Measurements from ENCODE around the gene DAGLA. TPM values are rescaled to one million over a fixed set of nuclear protein-coding genes. Genes with fewer than 3 reads are reported as not detected.
A peak's percentile ranks its signal among the peaks of the same experiment; 100 is the strongest.

DAGLA gene
- total and polyA plus RNA-seq, 2 of the 13 experiments (the other 11 are each of a cell fraction or from before 2014, with no cell fraction given): 2.6 to 3.9 TPM

DNA sequence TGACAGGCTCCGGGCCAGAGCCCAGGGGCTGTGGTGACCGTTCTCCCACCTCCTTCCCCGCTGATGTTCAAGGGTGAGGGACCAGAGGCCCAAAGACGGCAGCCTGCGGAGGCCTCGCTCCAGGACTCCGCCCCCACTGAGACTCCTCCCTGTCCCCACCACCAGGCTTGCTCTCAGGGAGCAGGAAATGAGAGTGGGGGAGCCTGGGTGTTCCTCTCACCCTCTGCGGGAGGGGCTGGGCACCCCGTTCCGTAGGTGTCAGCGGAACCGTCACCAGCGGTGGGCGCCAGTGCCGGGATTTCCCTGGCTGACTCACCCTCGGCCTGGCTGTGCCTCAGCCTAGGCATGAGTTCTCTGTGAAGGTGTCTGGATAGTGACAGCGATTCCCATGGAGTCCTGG is 15.7 kb downstream of the DAGLA start (continued):
- TF ChIP-seq ZNF616 (CRISPR knock-in tag; IDR thresholded peaks at IDR 0.05; ENCODE audit: low read depth) (no peak), CBX5 (CRISPR knock-in tag; IDR thresholded peaks at IDR 0.05; ENCODE audit: borderline replicate concordance) (no peak), ZNF460 (CRISPR knock-in tag; IDR thresholded peaks at IDR 0.05; ENCODE audit: borderline replicate concordance) (no peak), ZNF20 (CRISPR knock-in tag; IDR thresholded peaks at IDR 0.05) (no peak), FOSL2 (CRISPR knock-in tag; IDR thresholded peaks at IDR 0.05) (peak; percentile 58; the same call in 1 of the 2 replicates), ELF1 (CRISPR knock-in tag; IDR thresholded peaks at IDR 0.05) (no peak), ZNF549 (CRISPR knock-in tag; IDR thresholded peaks at IDR 0.05) (no peak), ZNF552 (CRISPR knock-in tag; IDR thresholded peaks at IDR 0.05; ENCODE audit: borderline replicate concordance) (no peak), SATB2 (CRISPR knock-in tag; IDR thresholded peaks at IDR 0.05) (no peak), AGO2 (optimal IDR thresholded peaks at IDR 0.05; ENCODE audit: low read depth, low read length) (no peak), ZNF234 (CRISPR knock-in tag; conservative IDR thresholded peaks at IDR 0.05) (no peak), ZNF878 (CRISPR knock-in tag; IDR thresholded peaks at IDR 0.05) (no peak), ZNF788 (CRISPR knock-in tag; IDR thresholded peaks at IDR 0.05; ENCODE audit: borderline replicate concordance) (no peak), KDM5B (CRISPR knock-in tag; IDR thresholded peaks at IDR 0.05; ENCODE audit: borderline replicate concordance) (0 out of 2 replicates have a peak, but pooled peaks have one; percentile 38), NFYC (CRISPR knock-in tag; IDR thresholded peaks at IDR 0.05) (no peak), TBX3 (IDR thresholded peaks at IDR 0.05; ENCODE audit: borderline replicate concordance) (no peak)
- TF ChIP-seq, protein P1, sequence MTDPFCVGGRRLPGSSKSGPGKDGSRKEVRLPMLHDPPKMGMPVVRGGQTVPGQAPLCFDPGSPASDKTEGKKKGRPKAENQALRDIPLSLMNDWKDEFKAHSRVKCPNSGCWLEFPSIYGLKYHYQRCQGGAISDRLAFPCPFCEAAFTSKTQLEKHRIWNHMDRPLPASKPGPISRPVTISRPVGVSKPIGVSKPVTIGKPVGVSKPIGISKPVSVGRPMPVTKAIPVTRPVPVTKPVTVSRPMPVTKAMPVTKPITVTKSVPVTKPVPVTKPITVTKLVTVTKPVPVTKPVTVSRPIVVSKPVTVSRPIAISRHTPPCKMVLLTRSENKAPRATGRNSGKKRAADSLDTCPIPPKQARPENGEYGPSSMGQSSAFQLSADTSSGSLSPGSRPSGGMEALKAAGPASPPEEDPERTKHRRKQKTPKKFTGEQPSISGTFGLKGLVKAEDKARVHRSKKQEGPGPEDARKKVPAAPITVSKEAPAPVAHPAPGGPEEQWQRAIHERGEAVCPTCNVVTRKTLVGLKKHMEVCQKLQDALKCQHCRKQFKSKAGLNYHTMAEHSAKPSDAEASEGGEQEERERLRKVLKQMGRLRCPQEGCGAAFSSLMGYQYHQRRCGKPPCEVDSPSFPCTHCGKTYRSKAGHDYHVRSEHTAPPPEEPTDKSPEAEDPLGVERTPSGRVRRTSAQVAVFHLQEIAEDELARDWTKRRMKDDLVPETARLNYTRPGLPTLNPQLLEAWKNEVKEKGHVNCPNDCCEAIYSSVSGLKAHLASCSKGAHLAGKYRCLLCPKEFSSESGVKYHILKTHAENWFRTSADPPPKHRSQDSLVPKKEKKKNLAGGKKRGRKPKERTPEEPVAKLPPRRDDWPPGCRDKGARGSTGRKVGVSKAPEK (CRISPR knock-in tag; IDR thresholded peaks at IDR 0.05; ENCODE audit: borderline replicate concordance): no peak
- TF ChIP-seq, protein P2, sequence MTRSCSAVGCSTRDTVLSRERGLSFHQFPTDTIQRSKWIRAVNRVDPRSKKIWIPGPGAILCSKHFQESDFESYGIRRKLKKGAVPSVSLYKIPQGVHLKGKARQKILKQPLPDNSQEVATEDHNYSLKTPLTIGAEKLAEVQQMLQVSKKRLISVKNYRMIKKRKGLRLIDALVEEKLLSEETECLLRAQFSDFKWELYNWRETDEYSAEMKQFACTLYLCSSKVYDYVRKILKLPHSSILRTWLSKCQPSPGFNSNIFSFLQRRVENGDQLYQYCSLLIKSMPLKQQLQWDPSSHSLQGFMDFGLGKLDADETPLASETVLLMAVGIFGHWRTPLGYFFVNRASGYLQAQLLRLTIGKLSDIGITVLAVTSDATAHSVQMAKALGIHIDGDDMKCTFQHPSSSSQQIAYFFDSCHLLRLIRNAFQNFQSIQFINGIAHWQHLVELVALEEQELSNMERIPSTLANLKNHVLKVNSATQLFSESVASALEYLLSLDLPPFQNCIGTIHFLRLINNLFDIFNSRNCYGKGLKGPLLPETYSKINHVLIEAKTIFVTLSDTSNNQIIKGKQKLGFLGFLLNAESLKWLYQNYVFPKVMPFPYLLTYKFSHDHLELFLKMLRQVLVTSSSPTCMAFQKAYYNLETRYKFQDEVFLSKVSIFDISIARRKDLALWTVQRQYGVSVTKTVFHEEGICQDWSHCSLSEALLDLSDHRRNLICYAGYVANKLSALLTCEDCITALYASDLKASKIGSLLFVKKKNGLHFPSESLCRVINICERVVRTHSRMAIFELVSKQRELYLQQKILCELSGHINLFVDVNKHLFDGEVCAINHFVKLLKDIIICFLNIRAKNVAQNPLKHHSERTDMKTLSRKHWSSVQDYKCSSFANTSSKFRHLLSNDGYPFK (CRISPR knock-in tag; IDR thresholded peaks at IDR 0.05; ENCODE audit: borderline replicate concordance): no peak
- TF ChIP-seq, protein P3, sequence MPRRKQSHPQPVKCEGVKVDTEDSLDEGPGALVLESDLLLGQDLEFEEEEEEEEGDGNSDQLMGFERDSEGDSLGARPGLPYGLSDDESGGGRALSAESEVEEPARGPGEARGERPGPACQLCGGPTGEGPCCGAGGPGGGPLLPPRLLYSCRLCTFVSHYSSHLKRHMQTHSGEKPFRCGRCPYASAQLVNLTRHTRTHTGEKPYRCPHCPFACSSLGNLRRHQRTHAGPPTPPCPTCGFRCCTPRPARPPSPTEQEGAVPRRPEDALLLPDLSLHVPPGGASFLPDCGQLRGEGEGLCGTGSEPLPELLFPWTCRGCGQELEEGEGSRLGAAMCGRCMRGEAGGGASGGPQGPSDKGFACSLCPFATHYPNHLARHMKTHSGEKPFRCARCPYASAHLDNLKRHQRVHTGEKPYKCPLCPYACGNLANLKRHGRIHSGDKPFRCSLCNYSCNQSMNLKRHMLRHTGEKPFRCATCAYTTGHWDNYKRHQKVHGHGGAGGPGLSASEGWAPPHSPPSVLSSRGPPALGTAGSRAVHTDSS (CRISPR knock-in tag; conservative IDR thresholded peaks at IDR 0.05): no peak
